ENCODE results near the gene GNRHR. TPM values are rescaled to one million over a fixed set of nuclear protein-coding genes. Genes with fewer than 3 reads are reported as not detected.

Gene GNRHR
- polyA plus RNA-seq, 1 donor: 0.50 TPM

- peak; percentile 7 for DNase-seq
Measured at GRCh38 chr4:67700116-67700737, 54.0 kb downstream of the GNRHR start.

GRCh38 chr4:67699603-67700002 is 54.6 kb downstream of the GNRHR start:
- no peak for DNase-seq

GRCh38 chr4:67697860-67698687 is 56.1 kb downstream of the GNRHR start:
- DNase-seq: no peak

- DNase-seq: no peak
Measured at GRCh38 chr4:67696061-67696460, 58.1 kb downstream of the GNRHR start.

- DNase-seq: no peak
Measured at GRCh38 chr4:67694662-67695061, 59.5 kb downstream of the GNRHR start.

- no peak for DNase-seq
Measured at GRCh38 chr4:67691328-67691727, 62.9 kb downstream of the GNRHR start.

Other genes with a start within 250 kb of the GNRHR start
- 12.9 TPM for gene CENPC, start 208.9 kb downstream of the GNRHR start, polyA plus RNA-seq (ENCODE audit: insufficient read length)
- 0.22 TPM for gene STAP1, start 195.7 kb downstream of the GNRHR start, polyA plus RNA-seq (ENCODE audit: insufficient read length)
- gene UBA6, start 53.2 kb downstream of the GNRHR start, polyA plus RNA-seq (ENCODE audit: insufficient read length): 40.9 TPM
- gene TMPRSS11D, start 129.6 kb upstream of the GNRHR start, polyA plus RNA-seq (ENCODE audit: insufficient read length): 0.08 TPM
- gene TMPRSS11A, start 209.1 kb upstream of the GNRHR start, polyA plus RNA-seq (ENCODE audit: insufficient read length): 0.12 TPM